HG02973 (cell line): ENCODE measurements around the gene STARD10.
"Not testable (repeated sequence)": the region's sequence is repeated elsewhere in the genome, so short reads cannot be mapped to it uniquely, and the experiment has no call there.

Experiments
- ATAC-seq: cut with Tn5 transposase; IDR thresholded peaks from one replicate; pipeline ENCODE4 v1.9.1; 2021; ENCODE audit warnings: moderate library complexity; ENCODE audit not compliant: unreplicated experiment

STARD10 gene

DNA sequence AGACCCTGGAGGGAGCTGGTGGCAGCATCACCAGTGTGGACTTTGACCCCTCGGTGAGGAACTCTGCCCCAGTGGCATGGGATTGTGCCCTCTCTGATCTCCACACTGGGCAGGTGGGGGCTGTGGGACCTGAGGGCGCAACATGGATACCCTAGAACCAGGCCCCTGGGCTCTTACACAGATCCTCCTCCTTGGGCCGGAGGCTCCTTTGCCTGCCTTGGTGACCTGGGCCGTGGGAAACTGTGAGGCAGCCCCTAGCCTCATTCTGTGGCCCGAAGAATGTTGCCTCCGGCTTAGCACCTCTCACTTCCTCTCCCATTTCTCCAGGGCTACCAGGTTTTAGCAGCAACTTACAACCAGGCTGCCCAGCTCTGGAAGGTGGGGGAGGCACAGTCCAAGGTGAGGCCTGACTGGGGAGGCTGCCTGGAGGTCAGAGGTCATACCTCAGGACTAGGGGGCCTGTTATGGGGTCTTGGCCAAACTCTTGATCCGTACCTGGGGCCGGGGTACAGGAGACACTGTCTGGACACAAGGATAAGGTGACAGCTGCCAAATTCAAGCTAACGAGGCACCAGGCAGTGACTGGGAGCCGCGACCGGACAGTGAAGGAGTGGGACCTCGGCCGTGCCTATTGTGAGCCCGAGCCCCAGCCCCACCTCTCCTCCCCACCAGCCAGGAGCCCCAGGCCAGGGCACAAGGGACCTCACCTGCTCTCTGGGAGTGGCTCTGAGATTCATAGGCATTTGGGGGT is 32.5 kb upstream of the STARD10 start:
- ATAC-seq = no peak

DNA sequence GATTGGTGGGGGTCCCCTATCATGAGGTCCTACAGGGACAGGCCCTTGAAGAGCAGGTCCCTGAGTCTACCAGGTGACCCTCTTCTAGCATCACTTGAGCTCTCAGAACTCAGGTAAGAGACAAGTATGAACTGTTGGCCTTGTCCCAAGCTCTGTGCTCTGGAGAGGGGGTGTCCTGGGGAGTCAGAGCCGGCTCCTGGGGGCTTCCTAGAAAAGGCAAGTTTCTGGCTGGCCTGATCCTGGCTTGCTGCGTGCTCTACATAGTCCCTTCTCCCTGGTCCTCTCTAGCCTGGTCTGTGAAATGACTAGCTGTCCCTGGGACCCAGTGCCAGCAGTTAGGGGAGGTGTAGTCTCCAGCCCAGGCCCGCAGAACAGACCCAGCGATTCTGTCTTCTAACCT is 31.8 kb upstream of the STARD10 start:
- no peak for ATAC-seq

DNA sequence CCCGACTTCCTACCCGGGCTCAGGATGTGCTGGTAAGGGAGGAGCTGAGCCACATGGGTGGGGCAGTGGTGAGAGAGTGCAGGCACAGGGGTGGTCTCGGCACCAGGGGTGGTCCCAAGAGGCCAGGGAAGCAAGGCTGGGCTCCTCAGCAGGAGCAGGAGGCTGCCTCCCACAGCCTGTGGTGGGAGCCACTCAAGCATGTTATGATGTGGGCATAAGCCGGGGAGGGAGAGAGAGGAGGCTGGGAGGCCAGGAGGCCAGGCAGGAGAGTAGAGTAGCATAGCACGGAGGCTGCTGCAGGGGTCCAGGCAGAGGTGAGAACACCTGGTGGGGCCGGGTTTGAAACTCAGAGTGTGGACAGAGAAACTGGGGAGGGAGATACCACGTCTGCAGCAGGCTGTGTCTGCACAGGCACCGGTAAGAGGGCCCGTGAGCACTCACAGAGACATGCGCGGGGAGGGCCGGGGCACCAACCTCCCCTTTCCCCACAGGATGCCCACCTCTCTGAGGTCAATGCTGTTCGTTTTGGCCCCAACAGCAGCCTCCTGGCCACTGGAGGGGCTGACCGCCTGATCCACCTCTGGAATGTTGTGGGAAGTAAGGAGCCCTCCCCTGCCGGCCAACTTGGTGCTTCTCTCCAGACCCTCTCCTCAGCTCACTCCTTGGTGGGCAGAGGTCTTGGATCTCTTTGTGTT is 31.1 kb upstream of the STARD10 start:
- no peak for ATAC-seq

DNA sequence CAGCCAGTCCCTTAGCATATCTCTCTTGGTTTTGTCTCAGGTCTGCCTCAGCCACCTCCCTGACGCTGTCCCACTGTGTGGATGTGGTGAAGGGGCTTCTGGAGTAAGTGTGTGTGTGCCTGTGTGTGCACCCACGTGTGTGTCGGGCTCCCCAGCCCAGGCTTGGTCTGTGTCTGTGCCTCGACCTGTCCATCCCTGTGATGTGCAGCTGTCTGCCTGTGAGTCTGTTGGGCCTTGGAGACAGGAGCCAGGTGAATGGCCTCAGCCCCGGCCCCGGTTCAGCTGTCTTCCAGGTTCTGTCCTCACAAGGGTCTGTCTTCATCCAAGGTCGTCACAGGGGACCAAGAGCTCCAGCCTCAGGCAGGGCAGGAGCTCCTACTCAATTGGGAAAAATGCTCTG is 30.2 kb upstream of the STARD10 start:
- ATAC-seq = no peak

DNA sequence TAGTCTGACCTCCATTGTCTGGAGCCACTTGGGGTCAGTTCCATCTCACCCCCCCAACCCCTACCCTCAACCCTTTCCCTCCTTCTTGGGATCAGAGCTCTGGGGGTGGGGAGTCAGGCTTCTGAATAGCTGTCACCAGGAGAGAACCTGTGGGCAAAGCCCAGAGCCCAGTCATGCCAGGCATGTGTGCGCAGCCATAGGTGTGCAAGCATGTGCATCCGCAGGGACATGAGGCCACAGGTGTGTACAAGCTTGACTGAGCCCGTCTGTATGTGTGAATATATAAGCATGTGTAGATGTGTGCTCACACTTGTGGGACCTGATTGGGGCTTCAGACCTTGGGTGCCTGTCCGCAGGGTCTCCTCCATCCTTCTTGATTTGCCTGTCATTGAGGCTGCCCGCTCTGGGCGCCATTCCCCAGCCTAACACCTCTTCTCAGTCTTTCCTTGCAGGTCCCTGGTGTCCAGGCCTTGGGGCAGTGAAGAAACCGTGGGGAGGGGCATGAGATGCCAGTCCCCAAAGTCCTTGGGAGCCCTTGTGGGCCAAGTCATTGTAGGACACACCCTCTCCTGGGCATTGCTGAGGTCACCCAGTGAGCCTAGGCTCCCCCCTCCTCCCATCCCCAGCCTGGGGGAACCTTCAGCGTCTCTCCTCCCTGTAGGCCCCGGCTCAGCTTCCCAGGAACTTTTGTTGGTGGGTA is 29.4 kb upstream of the STARD10 start:
- ATAC-seq = no peak

DNA sequence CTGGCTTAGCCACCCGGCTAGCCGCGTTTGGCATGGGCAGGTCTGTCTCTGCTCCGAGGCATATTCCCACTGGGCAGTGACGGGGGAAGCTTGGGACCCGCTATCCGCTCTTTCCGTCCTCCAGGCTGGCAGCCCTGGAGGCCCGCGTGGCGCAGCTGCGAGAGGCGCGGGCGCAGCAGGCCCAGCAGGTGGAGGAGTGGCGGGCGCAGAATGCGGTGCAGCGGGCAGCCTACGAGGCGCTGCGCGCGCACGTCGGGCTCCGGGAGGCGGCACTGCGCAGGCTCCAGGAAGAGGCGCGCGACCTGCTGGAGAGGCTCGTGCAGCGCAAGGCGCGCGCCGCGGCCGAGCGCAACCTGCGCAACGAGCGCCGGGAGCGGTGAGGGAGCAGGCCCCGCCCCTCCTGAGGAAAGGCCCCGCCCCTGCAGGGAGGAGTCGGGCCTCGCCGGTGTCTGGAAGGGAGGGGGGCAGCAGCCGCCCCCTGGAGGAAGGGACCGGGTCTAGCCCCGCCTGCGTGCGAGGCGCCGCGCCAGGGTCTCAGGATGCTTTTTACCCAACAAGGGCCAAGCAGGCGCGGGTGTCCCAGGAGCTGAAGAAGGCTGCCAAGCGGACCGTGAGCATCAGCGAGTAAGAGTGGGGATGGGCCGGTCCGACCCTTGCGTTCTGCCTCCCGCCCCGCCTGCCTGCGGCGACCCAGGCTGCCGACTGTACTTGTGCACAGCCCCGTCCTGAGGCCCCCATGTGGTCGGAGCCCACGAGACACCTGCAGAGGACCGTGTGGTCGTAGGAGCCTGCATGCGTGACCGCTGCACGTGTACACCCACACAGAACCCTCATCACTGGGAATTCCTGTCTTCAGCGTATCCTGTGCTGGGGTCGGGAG is 28.3 kb upstream of the STARD10 start:
- ATAC-seq = no peak

DNA sequence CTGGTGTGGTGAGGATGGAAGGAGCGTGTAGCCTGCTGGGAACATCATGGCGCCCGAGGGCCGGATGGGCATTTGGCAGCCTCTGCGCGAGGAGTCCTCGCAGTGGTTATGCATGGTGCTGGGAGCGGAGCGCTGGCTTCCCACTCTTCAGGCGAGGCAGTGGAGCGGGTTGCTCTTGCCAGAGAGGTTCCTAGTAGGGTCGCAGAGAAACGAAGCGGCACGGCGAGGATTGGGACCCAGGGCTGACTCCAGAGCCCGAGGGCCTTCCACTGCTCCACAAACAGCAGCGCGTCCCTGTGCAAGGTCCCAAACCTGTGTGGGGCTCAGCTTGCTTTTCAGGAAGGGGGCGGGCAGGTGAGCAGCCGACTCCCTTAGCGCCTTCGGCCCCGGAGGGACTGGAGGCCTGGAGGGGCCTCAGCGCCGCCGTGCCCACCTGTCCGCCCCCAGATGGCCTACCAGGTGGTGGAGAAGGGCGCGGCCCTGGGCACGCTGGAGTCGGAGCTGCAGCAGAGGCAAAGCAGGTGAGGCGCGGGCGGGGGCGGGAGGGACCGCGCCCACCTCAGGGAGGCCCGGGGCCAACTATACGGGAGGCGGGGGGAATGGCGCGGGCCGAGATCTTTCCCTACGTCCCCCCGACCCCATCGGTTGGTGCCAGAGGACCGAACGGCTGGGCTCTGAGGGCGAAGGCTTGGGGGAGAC is 27.5 kb upstream of the STARD10 start:
- no peak for ATAC-seq

DNA sequence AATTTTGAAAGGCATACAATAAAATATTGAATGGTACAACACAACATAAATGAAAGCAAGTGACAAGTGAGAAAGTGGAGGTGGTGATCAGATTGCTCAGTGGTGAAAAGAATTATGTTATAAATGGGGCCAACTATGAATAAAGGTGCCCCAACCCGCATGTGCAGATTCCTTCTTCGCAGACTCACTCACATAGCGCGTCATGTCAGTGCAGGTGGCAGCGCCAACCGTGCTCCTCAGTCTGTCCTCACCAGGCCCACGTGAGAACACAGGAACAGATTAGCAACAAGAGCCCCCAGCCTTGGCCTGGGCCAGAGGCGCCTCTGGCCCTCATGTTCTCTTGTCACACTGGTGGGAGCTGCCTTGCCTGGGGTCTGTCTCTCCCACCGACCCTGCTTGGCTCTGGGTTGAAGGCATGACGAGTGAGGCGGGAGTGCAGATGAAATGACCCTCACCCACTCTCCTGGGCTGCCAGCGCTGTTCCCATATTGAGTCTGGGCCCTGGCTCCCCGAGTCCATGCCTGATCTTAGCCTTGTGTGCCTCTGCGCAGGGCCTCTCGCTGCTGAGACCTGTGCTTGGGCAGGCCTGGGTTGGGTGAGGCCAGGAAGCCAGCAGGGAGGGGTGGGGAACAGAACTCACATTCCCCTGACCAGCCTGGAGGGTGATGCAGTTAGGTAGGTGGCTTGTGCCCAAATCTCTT is 26.7 kb upstream of the STARD10 start:
- no peak for ATAC-seq

DNA sequence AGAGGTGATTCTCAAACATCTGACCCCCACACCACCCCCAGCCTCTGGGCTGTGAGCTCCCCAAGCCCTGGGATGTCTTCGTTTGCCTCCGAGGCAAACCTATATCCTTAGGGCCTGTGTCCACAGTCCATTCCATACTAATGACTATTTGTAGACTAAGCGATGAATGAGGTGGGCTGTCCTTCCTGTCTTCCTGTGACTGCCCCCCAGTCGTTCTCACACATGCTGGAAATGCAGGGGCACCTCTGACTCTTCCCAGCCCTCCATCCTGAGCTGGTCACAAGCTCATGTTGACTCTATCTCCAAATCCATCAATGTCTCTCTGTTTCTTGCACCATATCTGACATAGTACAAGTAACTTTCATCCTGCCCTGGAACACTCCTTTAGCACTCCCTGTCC is 25.1 kb upstream of the STARD10 start:
- ATAC-seq = no peak

DNA sequence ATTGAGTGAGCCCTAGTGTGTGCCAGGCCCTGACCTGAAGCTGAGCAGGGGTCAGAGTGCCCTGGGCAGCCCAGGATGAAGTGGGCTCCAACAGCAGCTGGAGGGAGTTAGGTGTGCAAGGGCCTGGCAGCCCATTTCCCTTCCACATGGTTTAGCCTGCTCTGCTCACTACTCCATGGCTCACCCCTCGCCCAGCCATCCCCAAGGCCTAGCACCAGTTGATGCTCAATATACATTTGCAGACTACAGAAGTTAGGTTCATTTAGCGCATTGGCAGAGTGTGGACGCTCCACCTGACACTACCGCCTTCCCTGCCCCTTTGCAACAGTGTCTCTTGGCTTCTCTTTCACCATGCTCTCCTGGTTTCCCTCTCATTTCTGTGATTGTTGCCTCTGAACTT is 24.1 kb upstream of the STARD10 start:
- no peak for ATAC-seq

DNA sequence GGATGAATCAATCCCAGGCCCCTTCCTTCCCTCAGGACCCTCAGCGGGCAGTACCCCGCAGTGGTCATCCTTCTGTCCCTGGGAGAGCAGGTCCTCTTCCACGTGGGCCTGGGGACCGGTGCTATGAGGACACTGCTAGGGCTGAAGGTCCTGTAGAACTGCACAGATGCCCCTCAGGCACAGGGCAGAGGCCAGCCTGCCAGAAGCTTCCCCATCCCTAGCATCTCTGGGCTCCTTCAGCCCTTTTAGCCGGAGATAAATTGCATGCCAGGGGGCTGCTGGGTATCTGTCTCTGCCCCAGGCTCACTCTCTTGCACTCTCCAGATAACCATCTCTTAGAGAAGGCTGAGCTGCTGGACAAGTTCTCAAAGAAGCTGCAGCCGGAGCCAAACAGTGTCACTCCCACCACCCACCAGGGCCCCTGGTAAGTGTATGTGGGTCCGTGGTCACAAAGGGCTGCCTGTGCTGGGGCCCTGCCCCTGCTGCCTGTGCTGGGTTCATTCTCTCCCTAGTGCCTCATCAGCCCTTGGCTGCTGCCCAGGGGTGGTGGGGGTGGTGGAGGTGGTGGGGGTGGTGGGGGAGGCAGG is 22.6 kb upstream of the STARD10 start:
- ATAC-seq = no peak

DNA sequence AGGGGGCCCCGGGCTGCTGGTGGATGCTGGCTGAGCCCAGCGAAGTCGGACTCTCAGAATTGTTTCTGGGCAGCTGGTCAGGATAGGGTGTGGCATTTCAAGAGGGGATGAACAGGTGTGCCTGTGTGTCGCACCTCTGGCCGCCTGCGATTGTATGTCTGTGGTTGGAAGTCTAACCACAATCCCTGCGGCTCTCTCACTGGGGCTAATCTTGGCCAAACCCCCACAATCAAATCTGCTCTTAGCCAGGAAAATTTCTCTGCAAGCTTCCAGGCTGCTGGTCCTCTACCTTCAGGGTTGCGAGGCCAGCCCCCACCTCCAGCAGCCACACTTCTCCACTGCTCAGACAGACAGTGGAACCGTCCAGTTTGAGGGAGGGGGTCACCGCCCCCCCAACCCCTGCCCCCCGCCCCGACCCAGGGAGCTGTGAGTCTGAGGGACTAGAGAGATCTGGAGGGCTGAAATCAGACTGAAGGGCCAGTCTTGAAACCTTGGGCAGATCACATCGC is 21.3 kb upstream of the STARD10 start:
- ATAC-seq = no peak

DNA sequence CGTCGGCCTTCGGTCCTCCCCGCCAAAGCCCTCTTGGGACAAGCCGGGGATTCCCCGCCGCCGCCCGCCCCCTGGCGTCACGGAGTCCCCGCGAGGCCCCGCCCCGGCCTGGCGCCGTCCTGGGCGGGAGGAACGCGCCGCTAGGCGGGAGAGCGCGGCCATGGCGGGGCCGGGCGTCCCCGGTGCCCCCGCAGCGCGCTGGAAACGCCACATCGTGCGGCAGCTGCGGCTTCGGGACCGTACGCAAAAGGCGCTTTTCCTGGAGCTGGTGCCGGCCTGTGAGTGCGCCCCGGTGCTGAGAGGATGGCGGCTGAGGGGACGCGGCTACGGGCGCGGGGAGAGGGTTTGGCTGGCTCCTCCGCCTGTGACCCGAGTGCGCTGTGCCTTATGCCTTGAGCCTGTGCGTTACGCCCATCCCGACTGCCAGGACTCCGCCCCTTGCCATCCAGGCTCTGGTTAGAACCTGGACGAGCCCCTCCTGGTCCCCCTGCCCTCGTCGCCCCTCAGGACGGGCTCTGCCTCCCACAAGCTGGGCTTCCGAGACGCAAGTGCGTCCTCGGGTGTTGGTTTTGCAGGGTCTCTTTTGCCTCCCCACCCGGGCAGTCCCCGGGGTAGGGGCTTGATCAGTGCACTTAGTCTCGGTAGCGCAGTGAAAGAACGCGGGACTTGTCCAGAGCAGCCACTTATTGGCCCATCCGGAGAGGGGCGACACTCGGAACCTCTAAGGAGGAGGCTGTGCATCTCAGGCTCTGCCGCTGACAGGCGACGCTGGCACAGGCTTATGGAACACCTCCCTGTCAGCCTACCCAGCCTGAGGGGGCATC is 20.7 kb upstream of the STARD10 start, which contains the start of gene ATG16L2:
ATG16L2 (plus strand) TSS at position 126 of the 824 bp plus-strand sequence; CDS start at position 161, 35 bp downstream.
- ATAC-seq = peak; percentile 53

DNA sequence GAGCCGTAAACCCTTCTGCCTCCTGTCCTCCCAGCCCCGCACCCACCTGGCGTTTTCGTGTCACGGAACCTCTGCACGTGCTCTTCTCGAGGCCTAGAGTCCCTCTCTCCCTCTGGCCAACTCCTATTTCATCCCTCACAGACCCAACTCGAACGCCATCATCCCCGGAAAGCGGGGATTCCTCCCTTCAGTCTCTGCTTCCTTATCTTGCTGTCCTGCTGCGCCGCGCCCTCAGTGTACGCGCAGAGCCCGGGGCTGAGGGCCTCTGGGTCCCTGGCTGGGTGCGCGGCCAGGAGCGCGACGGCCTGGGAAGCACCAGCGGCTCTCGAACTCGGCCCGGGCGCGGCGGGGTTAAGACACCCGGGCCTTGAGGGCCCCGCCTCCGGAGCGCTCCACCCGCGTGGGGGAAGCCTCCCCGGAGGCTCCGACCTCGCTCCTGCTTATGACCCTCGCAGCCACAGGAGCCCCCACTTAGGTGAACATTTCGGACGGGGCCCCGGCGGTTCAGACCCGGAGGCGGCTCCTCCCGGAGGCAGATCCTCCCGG is 20.0 kb upstream of the STARD10 start:
- ATAC-seq = peak; percentile 32

DNA sequence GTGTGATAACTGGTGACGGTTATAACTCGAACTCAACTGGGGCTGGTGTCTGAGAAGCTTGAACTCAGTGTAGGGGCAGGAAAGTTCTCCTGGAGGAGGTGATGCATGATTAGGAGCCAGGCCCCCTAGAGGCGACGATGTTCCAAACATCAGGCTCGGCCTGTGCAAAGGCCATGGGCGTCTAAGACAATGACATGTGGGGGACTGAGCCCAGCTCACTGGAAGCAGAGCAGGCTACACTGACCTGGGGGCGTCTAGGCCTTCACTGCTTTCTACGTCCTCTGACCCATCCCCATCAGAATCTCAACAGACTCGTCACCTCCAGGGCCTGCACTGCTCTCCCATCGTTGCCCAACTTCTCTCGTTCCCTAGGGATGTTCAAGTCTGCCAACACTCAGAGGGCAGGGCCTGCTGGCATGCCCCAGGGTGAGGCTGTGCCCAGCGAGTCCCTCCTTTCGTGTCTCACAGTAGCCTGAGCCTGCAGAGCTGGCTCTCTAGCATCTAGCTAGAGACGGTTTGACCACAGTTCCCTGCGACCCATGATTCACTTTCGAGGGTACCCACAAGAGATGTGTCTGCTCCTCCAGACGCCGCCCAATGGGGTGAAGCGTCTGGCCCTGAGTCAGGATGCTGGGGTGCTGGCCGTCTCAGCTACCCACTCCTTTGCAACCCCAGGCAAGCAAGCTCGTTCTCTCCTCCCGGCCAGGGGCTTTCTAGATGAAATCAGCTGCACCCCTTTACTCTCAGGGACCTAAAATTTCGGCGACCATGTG is 19.3 kb upstream of the STARD10 start:
- no peak for ATAC-seq

DNA sequence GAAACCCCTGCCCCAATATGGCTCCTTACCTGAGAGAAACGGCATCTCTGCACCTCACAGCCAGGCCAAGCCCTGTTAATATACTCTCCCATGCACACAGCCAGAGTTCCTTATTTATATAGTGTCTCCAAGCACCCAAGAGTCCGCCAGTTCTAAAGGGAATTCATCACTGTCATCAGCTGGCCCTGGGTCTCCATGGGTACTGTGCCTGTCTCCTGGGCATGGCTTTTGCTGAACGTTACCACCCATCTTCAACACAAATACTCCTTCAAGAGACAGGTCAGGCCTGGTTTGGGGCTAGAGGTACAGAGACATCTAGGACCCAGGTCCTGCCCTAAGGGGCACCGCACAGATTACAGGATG is 18.7 kb upstream of the STARD10 start:
- ATAC-seq = no peak

DNA sequence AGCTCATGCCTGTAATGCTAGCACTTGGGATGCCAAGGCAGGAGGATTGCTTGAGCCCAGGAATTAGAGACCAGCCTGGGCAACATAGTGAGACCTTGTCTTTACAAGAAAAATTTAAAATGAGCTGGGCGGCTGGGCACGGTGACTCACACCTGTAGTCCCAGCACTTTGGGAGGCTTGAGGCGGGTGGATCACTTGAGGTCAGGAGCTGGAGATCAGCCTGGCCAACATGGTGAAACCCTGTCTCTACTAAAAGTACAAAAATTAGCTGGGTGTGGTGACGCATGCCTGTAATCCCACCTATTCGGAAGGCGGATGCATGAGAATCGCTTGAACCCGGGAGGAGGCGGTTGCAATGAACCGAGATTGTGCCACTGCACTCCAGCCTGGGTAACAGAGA is 17.8 kb upstream of the STARD10 start:
- ATAC-seq = not testable (repeated sequence)
